GM23338 (cell line): ENCODE measurements around the gene SLC9A8.

Source experiments
- CREB1 ChIP-seq: fragments of 250-450 bp; sonication (Bioruptor Pico); IDR thresholded peaks from 2 replicates; pipeline ENCODE4 v1.5.0; 2020; ENCODE audit warnings: low read depth, mild to moderate bottlenecking, moderate library complexity
- CTCF ChIP-seq, 2 experiments: fragments of 200-600 bp in 1 of 2; sonication (generic) in 1 of 2; conservative IDR thresholded peaks; 2 replicates each; pipeline versions ENCODE4 v1.5.1 to v1.6.1; 2016 to 2017; ENCODE audit warnings: antibody characterized with exemption in 2 of 2, low read depth in 2 of 2, mild to moderate bottlenecking in 2 of 2, moderate library complexity in 1 of 2
- JUNB ChIP-seq: IDR thresholded peaks from one replicate; pipeline ENCODE4 v1.6.1; 2016; ENCODE audit warnings: antibody characterized with exemption; ENCODE audit not compliant: unreplicated experiment
- POLR2AphosphoS5 ChIP-seq: IDR thresholded peaks from 2 replicates; pipeline ENCODE4 v1.6.1; 2016; ENCODE audit warnings: antibody characterized with exemption, low read depth
- REST ChIP-seq: IDR thresholded peaks from one replicate; pipeline ENCODE4 v1.6.1; 2018; ENCODE audit warnings: antibody characterized with exemption; ENCODE audit not compliant: unreplicated experiment
- STAT1 ChIP-seq: IDR thresholded peaks from one replicate; pipeline ENCODE4 v1.6.1; 2016; ENCODE audit warnings: antibody characterized with exemption; ENCODE audit not compliant: unreplicated experiment
- ZNF331 ChIP-seq: fragments of 250-450 bp; sonication (Bioruptor Pico); IDR thresholded peaks from 2 replicates; pipeline ENCODE4 v1.5.0; 2020; ENCODE audit warnings: low read depth, mild to moderate bottlenecking, moderate library complexity

- TF ChIP-seq REST (no peak), CTCF (conservative IDR thresholded peaks at IDR 0.05; ENCODE audit: low read depth in 2 of 2) (no peak), CREB1 (no peak), POLR2AphosphoS5 (no peak), ZNF331 (no peak), JUNB (no peak), STAT1 (no peak)
Measured at GRCh38 chr20:49874696-49875095, 62.1 kb downstream of the SLC9A8 start.
